GM23338 (cell line): ENCODE data around the gene MED13L. TPM values are rescaled to one million over a fixed set of nuclear protein-coding genes. Genes with fewer than 3 reads are reported as not detected.

Experiments used
- ATAC-seq: fragments of 200-7000 bp; cut with Tn5 transposase; 3 replicates; pipeline ENCODE4 v1.9.1; 2020
- DNase-seq: peaks from one replicate; pipeline ENCODE4 v3.0.0-alpha.2; 2015; ENCODE audit warnings: low spot score
- H2AFZ ChIP-seq: fragments of 200-600 bp; sonication (generic); 2 replicates; pipeline ENCODE4 v1.8.0; 2016; ENCODE audit warnings: antibody characterized with exemption, mild to moderate bottlenecking, moderate library complexity
- H3F3A ChIP-seq: fragments of 200-600 bp; sonication (generic); replicated peaks from 2 replicates; pipeline ENCODE4 v1.8.0; 2017; ENCODE audit warnings: antibody characterized with exemption, mixed run types, low read depth
- H3K27ac ChIP-seq: fragments of 200-600 bp; sonication (generic); 2 replicates; pipeline ENCODE4 v1.6.1; 2016; ENCODE audit warnings: low read depth
- H3K27me3 ChIP-seq: fragments of 200-600 bp; sonication (generic); 2 replicates; pipeline ENCODE4 v1.8.0; 2016; ENCODE audit warnings: mild to moderate bottlenecking, mixed run types, moderate library complexity; ENCODE audit not compliant: insufficient read depth
- H3K36me3 ChIP-seq: fragments of 200-600 bp; sonication (generic); 2 replicates; pipeline ENCODE4 v1.8.0; 2016; ENCODE audit warnings: mild to moderate bottlenecking; ENCODE audit not compliant: insufficient read depth
- H3K4me1 ChIP-seq: fragments of 200-600 bp; sonication (generic); 2 replicates; pipeline ENCODE4 v1.8.0; 2016; ENCODE audit warnings: mild to moderate bottlenecking, moderate library complexity; ENCODE audit not compliant: insufficient read depth
- H3K4me2 ChIP-seq: fragments of 200-600 bp; sonication (generic); 2 replicates; pipeline ENCODE4 v1.7.1; 2017; ENCODE audit warnings: mixed run types
- H3K4me3 ChIP-seq: fragments of 200-600 bp; sonication (generic); 2 replicates; pipeline ENCODE4 v1.6.1; 2016; ENCODE audit warnings: mixed run types
- H3K79me2 ChIP-seq: fragments of 200-600 bp; sonication (generic); replicated peaks from 2 replicates; pipeline ENCODE4 v1.8.0; 2017; ENCODE audit warnings: mild to moderate bottlenecking; ENCODE audit not compliant: insufficient read depth
- H3K9me2 ChIP-seq: fragments of 200-600 bp; sonication (generic); 2 replicates; pipeline ENCODE4 v1.8.0; 2017; ENCODE audit not compliant: insufficient read depth
- H4K20me1 ChIP-seq: fragments of 200-600 bp; sonication (generic); replicated peaks from 2 replicates; pipeline ENCODE4 v1.8.0; 2017; ENCODE audit warnings: mild to moderate bottlenecking; ENCODE audit not compliant: insufficient read depth
- H3K27ac Mint-ChIP-seq: 2 replicates; pipeline ENCODE4 v1.8.0; 2020; ENCODE audit warnings: inconsistent platforms, mild to moderate bottlenecking, moderate library complexity, mixed read lengths
- H3K27me3 Mint-ChIP-seq: 3 replicates; pipeline ENCODE4 v1.8.0; 2022; ENCODE audit warnings: low read depth, mild to moderate bottlenecking, moderate library complexity, mixed read lengths, inconsistent platforms; ENCODE audit not compliant: insufficient read depth, poor library complexity
- H3K36me3 Mint-ChIP-seq: 3 replicates; pipeline ENCODE4 v1.8.0; 2021; ENCODE audit warnings: low read depth, mild to moderate bottlenecking, inconsistent platforms, moderate library complexity, mixed read lengths
- H3K4me1 Mint-ChIP-seq: 3 replicates; pipeline ENCODE4 v1.8.0; 2020; ENCODE audit warnings: mild to moderate bottlenecking, inconsistent platforms, mixed read lengths
- H3K4me3 Mint-ChIP-seq: 3 replicates; pipeline ENCODE4 v1.8.0; 2021; ENCODE audit warnings: moderate library complexity, mild to moderate bottlenecking, inconsistent platforms, mixed read lengths
- H3K9me3 Mint-ChIP-seq: 3 replicates; pipeline ENCODE4 v1.8.0; 2020; ENCODE audit warnings: moderate library complexity, mild to moderate bottlenecking, inconsistent platforms, mixed read lengths
- CREB1 ChIP-seq: fragments of 250-450 bp; sonication (Bioruptor Pico); IDR thresholded peaks from 2 replicates; pipeline ENCODE4 v1.5.0; 2020; ENCODE audit warnings: low read depth, mild to moderate bottlenecking, moderate library complexity
- CTCF ChIP-seq, 2 experiments: fragments of 200-600 bp in 1 of 2; sonication (generic) in 1 of 2; conservative IDR thresholded peaks; 2 replicates each; pipeline versions ENCODE4 v1.5.1 to v1.6.1; 2016 to 2017; ENCODE audit warnings: antibody characterized with exemption in 2 of 2, low read depth in 2 of 2, mild to moderate bottlenecking in 2 of 2, moderate library complexity in 1 of 2
- JUNB ChIP-seq: IDR thresholded peaks from one replicate; pipeline ENCODE4 v1.6.1; 2016; ENCODE audit warnings: antibody characterized with exemption; ENCODE audit not compliant: unreplicated experiment
- REST ChIP-seq: IDR thresholded peaks from one replicate; pipeline ENCODE4 v1.6.1; 2018; ENCODE audit warnings: antibody characterized with exemption; ENCODE audit not compliant: unreplicated experiment
- STAT1 ChIP-seq: IDR thresholded peaks from one replicate; pipeline ENCODE4 v1.6.1; 2016; ENCODE audit warnings: antibody characterized with exemption; ENCODE audit not compliant: unreplicated experiment
- ZNF114 ChIP-seq: fragments of 250-450 bp; sonication (Bioruptor Pico); IDR thresholded peaks from 2 replicates; pipeline ENCODE4 v1.5.0; 2020; ENCODE audit warnings: mild to moderate bottlenecking, moderate library complexity
- ZNF331 ChIP-seq: fragments of 250-450 bp; sonication (Bioruptor Pico); IDR thresholded peaks from 2 replicates; pipeline ENCODE4 v1.5.0; 2020; ENCODE audit warnings: low read depth, mild to moderate bottlenecking, moderate library complexity
- polyA plus RNA-seq: library from polyadenylated mRNA; unstranded; fragments of >200 nt; fragmentation: Nextera tagmentation; extraction: Ambion mirVana; gene quantifications from 2 replicates; pipeline ENCODE4 v1.2.1, GENCODE V29; 2016
- total RNA-seq: library from RNA; depleted of rRNA; stranded (reverse); fragments of >200 nt; shearing (Covaris generic); gene quantifications from 2 replicates; pipeline ENCODE4 v1.2.3, GENCODE V29; 2014

MED13L gene
- total and polyA plus RNA-seq, 2 experiments from 2014 or later: 20.9 to 73.6 TPM

GRCh38 chr12:116276652-116277466 is 634 bp downstream of the MED13L start:
- no peaks in the 10 kb centered on the region for H3K36me3 ChIP-seq
- peak overlapping the region; percentile 75 for H3K4me2 ChIP-seq
- peaks cover 21% of the 10 kb centered on the region for H4K20me1 ChIP-seq
- Mint-ChIP-seq H3K27me3 (peaks cover 13% of the 10 kb centered on the region), H3K4me3 (peak overlapping the region; percentile 86), H3K4me1 (peaks cover 52% of the 10 kb centered on the region), H3K36me3 (peaks cover 5% of the 10 kb centered on the region; the same call in 1 of the 3 replicates), H3K9me3 (no peaks in the 10 kb centered on the region), H3K27ac (peak overlapping the region; percentile 19)
- peaks cover 49% of the 10 kb centered on the region for H3K79me2 ChIP-seq
- TF ChIP-seq STAT1: no peak
- TF ChIP-seq CTCF (conservative IDR thresholded peaks at IDR 0.05; ENCODE audit: low read depth in 2 of 2): no peak
- peak; percentile 33 for ATAC-seq
- H2AFZ ChIP-seq: peak overlapping the region; percentile 48; the same call in 1 of the 2 replicates
- H3K4me1 ChIP-seq: peaks cover 34% of the 10 kb centered on the region
- DNase-seq: peak; percentile 64
- no peaks in the 10 kb centered on the region for H3K9me2 ChIP-seq
- peaks cover 5% of the 10 kb centered on the region; the same call in 1 of the 2 replicates for H3F3A ChIP-seq
- no peaks in the 10 kb centered on the region for H3K27me3 ChIP-seq
- H3K27ac ChIP-seq: peak overlapping the region; percentile 51; the same call in 1 of the 2 replicates
- H3K4me3 ChIP-seq: peak overlapping the region; percentile 81

- H4K20me1 ChIP-seq: peaks cover 21% of the 10 kb centered on the region
- no peak for ATAC-seq
- no peak overlapping the region for H3K27ac Mint-ChIP-seq
- TF ChIP-seq CREB1 (CRISPR knock-in tag) (no peak), REST (no peak), ZNF331 (CRISPR knock-in tag) (no peak), ZNF114 (CRISPR knock-in tag) (no peak), JUNB (no peak), CTCF (conservative IDR thresholded peaks at IDR 0.05; ENCODE audit: low read depth in 2 of 2) (no peak)
Measured at GRCh38 chr12:116274551-116275375, 2.7 kb downstream of the MED13L start.

More at GRCh38 chr12:116274551-116275375, 2.7 kb downstream of the MED13L start:
- no peak for DNase-seq
- peaks cover 5% of the 10 kb centered on the region; the same call in 1 of the 3 replicates for H3K36me3 Mint-ChIP-seq
- no peaks in the 10 kb centered on the region for H3K9me3 Mint-ChIP-seq
- H3K4me3 Mint-ChIP-seq: peak overlapping the region; percentile 86
- Histone ChIP-seq H3K79me2 (peaks cover 70% of the 10 kb centered on the region), H3K4me1 (peaks cover 26% of the 10 kb centered on the region), H3F3A (peaks cover 5% of the 10 kb centered on the region; the same call in 1 of the 2 replicates), H3K4me2 (peak overlapping the region; percentile 75), H3K27ac (no peak overlapping the region), H3K9me2 (no peaks in the 10 kb centered on the region), H3K36me3 (no peaks in the 10 kb centered on the region), H3K27me3 (no peaks in the 10 kb centered on the region), H2AFZ (no peak overlapping the region), H3K4me3 (peak overlapping the region; percentile 30)
- peaks cover 40% of the 10 kb centered on the region for H3K4me1 Mint-ChIP-seq
- peaks cover 10% of the 10 kb centered on the region for H3K27me3 Mint-ChIP-seq
